NCI-H128 (cell line): ENCODE measurements around the gene AGXT2.
"Not testable (repeated sequence)": the region's sequence is repeated elsewhere in the genome, so short reads cannot be mapped to it uniquely, and the experiment has no call there.

Source experiments
- DNase-seq: peaks from one replicate; lab custom pipeline; 2025; ENCODE audit not compliant: unreplicated experiment; lab: John Stamatoyannopoulos, UW

AGXT2 gene

GRCh38 chr5:35052838-35053237 is 5.1 kb upstream of the AGXT2 start:
- no peak for DNase-seq

DNA sequence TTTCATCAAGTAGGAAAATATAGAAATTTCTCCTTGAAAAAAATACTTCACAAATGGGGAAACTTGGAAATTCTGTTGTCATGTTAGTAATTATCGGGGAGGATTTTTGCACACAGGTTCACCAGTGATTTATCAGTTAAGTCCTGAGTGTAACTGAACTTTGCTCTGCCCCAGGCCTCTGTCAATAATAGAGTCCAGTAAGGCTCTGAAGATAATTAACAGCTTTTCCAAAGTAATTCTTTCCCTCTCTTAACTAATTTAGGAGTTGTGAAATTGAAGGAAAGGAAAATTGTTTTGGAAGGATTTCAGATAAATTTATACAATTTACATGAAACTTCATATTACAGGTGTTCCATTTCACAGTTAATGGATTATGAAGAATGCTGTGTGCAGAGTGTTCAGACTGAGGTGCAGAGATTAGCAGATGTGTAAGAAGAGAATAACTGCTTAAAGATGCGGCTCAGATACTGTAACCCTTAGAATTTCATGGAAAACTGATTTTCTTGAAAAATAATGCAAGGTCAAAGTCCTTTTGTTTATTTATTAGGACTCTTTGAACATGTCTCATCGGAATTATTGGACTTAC is 2.9 kb upstream of the AGXT2 start:
- no peak for DNase-seq

- DNase-seq, result no peak
Measured at GRCh38 chr5:35048910-35049309, 1.2 kb upstream of the AGXT2 start.

- DNase-seq, result no peak
Measured at GRCh38 chr5:35046774-35047173, 975 bp downstream of the AGXT2 start.

- no peak for DNase-seq
Measured at GRCh38 chr5:35045280-35045679, 2.5 kb downstream of the AGXT2 start.

DNA sequence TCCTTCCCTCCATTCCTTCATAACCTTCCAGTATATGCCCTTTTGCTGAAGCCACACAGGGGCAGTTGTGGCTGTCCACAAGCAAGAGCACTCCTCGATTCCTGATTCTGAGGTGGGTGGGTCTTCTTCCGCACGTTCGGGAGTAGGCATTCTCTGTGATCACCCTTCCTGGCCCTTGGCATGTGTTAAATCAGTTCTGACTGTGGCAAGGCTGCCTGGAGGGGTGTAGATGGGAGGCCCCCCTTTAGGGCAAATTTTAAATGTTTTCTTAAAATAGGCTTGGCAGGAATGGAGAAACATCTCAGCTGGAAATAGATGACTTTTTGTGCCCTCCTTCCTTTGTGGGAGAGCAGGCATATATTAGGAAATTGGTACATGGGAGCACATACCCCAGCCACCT is 3.1 kb downstream of the AGXT2 start:
- DNase-seq, result no peak

DNA sequence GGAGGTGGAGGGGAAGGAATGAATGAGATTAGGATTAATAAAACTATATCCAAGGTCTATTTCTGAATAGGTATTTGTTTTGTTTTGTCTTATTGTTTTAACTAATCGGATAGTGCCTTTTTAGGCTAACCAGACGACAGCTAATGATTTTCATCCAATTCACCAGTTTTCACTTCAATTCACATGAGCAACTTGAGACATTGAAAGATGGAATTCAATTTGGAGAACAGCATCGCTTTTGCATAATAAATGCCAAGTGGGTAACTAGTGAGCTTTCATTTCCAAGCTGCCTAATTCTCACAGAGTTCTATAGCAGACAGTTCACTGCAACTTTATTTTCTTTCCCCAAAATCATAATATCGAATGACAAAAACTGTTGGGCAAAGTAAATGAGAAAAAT is 5.0 kb downstream of the AGXT2 start:
- no peak for DNase-seq

- DNase-seq, result no peak
Measured at GRCh38 chr5:35041261-35041660, 6.5 kb downstream of the AGXT2 start.

- no peak for DNase-seq
Measured at GRCh38 chr5:35038891-35039290, 8.9 kb downstream of the AGXT2 start.

DNA sequence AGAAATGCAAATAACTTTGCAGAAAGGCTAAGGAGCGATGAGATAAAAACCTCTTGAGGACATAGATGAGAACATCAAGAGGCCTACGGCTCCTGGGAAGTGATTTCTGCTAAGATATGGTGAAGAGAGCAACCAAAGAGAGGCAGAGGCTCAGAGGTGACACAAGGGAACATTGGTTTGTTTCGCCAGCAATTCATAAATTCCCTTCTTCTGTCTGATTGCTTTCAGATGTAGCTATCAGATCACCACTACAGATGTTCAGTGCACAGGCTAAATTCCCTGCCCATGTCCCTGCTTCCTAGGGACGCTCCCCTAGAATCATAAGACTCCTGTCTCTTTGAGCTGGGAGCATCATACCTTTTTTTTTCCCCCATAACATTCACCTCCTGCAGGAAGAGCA is 11.2 kb downstream of the AGXT2 start:
- no peak for DNase-seq

GRCh38 chr5:35035929-35036328 is 11.8 kb downstream of the AGXT2 start:
- DNase-seq, result not testable (repeated sequence)

DNA sequence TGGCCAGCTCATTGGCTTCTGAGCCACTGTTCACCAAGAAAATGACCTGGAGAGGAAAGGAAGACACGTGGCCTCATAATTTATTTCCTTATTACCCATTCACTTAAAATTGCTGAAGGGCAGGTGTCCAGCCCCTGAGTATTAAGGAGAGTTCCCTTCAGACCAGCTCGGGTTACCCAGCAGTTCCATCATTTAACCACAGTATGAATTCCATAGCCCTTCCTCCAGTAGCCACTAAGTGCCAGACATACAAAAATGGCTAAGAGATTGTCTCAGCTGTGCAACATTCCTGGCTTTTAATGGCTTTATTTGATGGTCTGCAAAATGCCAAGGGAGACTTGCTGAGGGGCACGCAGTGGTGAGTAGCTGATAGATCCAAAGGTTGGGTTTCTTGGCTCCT is 12.5 kb downstream of the AGXT2 start:
- DNase-seq, result no peak

DNA sequence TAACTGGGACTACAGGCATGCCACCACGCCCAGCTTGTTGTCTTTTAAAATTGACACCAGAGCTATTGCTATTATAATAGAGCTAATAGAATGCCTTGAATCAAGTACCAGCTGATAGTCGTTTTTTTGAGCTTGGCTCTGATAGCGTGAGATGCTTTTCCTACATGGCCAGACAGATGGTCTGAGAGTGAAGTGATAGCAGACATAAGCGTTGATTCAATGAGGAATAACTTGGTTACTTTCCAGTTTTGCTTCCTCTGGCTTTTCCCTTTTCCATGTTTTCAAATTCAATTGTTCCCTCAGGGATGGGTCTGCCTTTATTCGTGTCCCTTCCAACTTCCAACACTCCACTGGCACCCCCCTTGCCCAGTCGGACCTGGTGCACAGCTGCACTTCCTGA is 15.4 kb downstream of the AGXT2 start:
- DNase-seq, result no peak

DNA sequence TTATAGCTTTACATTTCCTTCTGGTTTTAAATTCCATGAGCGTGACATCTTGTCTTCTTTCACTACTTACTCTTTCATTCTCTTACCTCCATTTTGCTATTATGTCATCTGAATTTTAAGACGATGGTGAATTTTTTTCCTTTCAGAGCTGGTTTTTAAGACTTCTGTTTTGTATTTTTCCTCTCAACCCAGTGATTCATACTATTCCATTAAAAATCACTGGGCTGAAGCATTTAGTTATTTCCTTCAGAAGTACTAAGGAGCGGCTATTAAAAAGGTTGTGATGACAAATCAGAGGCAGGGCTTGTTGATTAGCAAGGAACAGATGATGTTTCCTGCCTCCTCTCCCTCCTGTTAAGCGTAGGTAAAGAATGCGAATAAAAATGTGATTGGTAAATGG is 16.5 kb downstream of the AGXT2 start:
- no peak for DNase-seq

DNA sequence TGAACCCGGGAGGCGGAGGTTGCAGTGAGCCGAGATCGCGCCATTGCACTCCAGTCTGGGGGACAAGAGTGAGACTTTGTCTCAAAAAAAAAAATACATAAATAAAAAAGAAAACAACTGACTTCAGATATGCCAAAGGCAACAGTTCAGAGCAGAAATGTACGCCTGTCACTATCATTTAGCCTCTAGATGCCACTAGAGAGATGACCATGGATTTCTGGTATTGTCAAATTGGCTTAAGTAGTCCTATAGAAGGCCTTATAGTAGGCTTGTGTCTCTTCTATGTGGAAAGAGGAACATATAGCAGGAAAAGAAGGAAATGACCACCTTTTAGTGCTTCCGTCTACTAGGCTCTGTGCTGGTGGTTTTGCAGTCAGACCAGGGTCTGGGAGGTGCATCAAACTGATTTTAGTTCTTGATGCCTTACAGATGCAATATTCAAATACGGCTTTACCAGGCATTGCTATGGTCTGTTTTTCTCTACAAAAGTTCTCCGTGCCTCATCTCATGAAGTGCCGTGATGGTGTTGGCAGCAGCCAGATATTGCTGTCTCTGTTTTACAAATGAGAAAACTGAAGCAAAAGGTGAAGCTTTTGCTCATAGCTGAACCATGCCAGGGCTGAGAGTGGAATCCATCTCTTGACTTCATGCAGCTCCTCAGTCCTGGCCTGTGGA is 17.2 kb downstream of the AGXT2 start:
- no peak for DNase-seq

- DNase-seq, result no peak
Measured at GRCh38 chr5:35029333-35029732, 18.4 kb downstream of the AGXT2 start.

DNA sequence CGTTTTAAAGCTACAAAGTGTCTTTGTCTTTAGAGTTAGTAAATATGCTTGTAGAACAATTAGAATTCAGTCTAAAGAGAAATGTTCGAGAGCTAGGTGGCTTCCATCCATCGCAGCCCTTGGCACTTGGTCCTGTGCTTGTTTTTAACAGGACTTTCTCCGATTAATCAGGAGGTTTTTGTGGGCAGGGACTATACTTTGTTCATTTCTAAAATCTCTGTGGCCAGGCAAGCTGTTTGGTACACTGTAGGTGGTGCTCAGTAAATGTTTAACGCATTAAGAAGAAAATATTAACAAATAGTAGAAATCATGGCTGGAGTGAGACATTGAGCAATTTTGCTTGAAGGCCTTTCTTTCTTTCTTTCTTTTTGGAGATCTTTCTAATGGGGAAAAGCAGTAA is 20.8 kb downstream of the AGXT2 start:
- no peak for DNase-seq

DNA sequence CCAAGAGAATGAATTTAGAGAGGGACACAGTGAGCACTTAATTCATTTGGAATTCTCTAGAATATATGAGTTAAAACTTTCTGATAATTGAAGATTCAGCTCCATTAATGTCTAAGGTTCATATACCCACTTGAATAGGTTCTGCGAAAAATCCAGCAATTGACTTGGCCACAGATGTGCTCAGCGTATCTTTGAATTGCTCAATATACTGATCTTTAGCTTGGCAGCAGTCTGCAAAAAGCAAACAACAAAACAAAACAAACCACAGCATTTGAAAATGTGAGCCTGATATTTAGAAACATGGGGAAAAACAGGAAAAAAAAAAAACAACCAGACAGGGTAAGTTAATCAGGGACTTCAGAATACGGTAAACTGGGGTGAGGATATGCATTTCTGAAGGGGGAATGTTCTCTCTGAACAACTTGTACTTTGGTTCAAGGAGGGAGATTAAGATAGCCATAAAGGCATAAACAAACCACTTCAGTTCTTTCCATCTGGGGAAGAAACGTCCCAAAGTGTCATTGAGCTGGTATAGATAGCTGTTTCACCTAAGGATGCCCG is 21.4 kb downstream of the AGXT2 start:
- no peak for DNase-seq

GRCh38 chr5:35024911-35025510 is 22.7 kb downstream of the AGXT2 start:
- DNase-seq, result no peak

DNA sequence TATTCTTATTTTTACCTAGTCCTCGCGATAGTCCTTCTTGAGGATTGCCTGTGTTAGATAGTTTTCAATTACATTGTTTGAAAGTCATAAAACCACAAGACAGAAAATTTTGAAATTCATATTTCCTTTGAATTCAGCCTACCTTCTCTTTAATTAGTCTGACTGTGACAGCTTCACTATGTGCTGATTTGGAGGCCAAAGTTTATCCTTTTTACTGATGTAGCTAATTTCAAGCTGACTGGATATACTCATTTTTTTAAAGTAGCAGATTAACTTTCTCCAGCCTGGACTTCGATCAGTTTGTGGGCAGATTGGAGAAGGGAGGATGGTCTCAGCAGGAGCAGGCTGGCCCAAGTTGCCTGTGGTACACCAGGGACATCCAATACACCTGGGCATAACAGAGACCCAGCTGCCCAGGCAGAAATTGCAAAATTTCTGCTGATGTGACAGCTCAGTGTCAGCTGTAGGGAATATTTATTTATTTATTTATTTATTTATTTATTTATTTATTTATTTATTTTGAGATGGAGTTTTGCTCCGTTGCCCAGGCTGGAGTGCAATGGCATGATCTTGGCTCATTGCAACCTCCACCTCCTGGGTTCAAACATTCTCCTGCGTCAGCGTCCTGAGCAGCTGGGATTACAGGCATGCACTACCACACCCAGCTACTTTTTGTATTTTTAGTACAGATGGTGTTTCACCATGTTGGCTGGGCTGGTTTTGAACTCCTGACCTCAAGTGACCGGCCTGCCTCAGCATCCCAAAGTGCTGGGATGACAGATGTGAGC is 24.2 kb downstream of the AGXT2 start:
- no peak for DNase-seq

DNA sequence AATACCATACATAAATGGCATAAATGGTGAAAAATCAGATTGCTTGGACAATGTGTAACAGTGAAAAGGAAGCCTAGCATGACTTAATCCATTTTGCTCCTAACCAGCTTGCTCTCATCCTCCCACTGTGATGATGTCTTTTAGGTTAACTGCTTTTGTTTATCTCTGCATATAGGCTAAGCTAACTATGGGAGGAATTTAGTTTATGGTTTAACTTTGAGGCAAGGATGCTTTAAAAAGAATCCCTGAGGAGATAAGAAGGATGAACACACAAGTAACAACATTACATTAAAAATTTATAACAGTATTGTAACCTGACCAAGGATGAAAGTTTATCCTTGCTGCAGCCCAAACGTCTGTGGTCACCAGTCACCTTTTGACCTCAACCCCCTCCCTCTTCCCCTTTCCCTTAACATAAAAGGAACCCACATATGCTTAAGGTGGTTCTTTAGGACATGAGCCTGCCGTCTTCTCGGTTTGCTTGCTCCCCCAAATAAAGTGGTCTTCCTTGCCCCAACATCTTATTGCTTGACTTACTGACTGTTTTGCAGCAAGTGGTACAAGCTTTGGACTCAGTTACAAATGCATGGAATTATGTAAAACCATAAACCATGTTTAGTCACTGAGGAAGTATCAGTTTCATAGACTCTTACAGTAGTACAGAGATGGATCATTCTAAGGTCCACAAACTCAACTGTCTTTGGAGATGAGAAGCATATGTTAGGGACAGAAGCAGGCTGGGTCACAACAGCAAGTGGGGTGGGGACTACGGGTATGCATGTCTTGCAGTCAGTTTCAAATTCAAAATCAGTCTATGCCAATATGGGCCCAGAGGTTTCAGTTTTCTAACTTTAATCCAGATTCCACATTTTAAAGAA is 31.3 kb downstream of the AGXT2 start:
- no peak for DNase-seq
